Activated T-cell treated with anti-CD3 and anti-CD28 coated beads, Interleukin-2, amount 50 U/mL, for 1 hour (primary cell): ENCODE measurements around the gene MTMR8.
A peak's percentile ranks its signal among the peaks of the same experiment; 100 is the strongest.
"Not testable (repeated sequence)": the region's sequence is repeated elsewhere in the genome, so short reads cannot be mapped to it uniquely, and the experiment has no call there.

Experiments used
- DNase-seq: peaks from one replicate; pipeline ENCODE4 v3.0.0-alpha.2; 2020

The MTMR8 gene

GRCh38 chrX:64394874-64395567, at the start of gene MTMR8:
Gene MTMR8 (minus strand): TSS chrX:64395452. CDS start chrX:64395363, 89 bp downstream.
- DNase-seq = peak; percentile 80

- DNase-seq = no peak
Observed at GRCh38 chrX:64439551-64439950, 44.3 kb upstream of the MTMR8 start.

GRCh38 chrX:64437665-64438064, 42.4 kb upstream of the MTMR8 start:
- DNase-seq = no peak

GRCh38 chrX:64437218-64437617, 42.0 kb upstream of the MTMR8 start:
- no peak for DNase-seq

- no peak for DNase-seq
Observed at GRCh38 chrX:64428371-64428770, 33.1 kb upstream of the MTMR8 start.

GRCh38 chrX:64427787-64428186, 32.5 kb upstream of the MTMR8 start:
- DNase-seq = no peak

- DNase-seq = no peak
Observed at GRCh38 chrX:64427281-64427680, 32.0 kb upstream of the MTMR8 start.

GRCh38 chrX:64409730-64410129, 14.5 kb upstream of the MTMR8 start:
- DNase-seq = not testable (repeated sequence)

- DNase-seq = no peak
Observed at GRCh38 chrX:64398088-64398487, 2.8 kb upstream of the MTMR8 start.

- no peak for DNase-seq
Observed at GRCh38 chrX:64395568-64395929, 297 bp upstream of the MTMR8 start.

GRCh38 chrX:64394059-64394873, 986 bp downstream of the MTMR8 start:
- DNase-seq = peak; percentile 21

- DNase-seq = no peak
Observed at GRCh38 chrX:64389489-64389888, 5.8 kb downstream of the MTMR8 start.

GRCh38 chrX:64380789-64381188, 14.5 kb downstream of the MTMR8 start:
- DNase-seq = not testable (repeated sequence)

GRCh38 chrX:64379924-64380323, 15.3 kb downstream of the MTMR8 start:
- DNase-seq = no peak

- no peak for DNase-seq
Observed at GRCh38 chrX:64377753-64378152, 17.5 kb downstream of the MTMR8 start.

- no peak for DNase-seq
Observed at GRCh38 chrX:64352081-64352480, 43.2 kb downstream of the MTMR8 start.

- no peak for DNase-seq
Observed at GRCh38 chrX:64350521-64350920, 44.7 kb downstream of the MTMR8 start.

- no peak for DNase-seq
Observed at GRCh38 chrX:64350047-64350446, 45.2 kb downstream of the MTMR8 start.

- DNase-seq = no peak
Observed at GRCh38 chrX:64342811-64343210, 52.4 kb downstream of the MTMR8 start.

GRCh38 chrX:64338296-64338695, 57.0 kb downstream of the MTMR8 start:
- DNase-seq = no peak

- DNase-seq = no peak
Observed at GRCh38 chrX:64334467-64334866, 60.8 kb downstream of the MTMR8 start.

- no peak for DNase-seq
Observed at GRCh38 chrX:64330284-64330683, 65.0 kb downstream of the MTMR8 start.

GRCh38 chrX:64321507-64321906, 73.7 kb downstream of the MTMR8 start:
- no peak for DNase-seq

GRCh38 chrX:64313624-64314023, 81.6 kb downstream of the MTMR8 start:
- DNase-seq = no peak
